ENCODE data around the gene CHRD. TPM values are rescaled to one million over a fixed set of nuclear protein-coding genes. Genes with fewer than 3 reads are reported as not detected.

CHRD gene
- total RNA-seq, 2 experiments from 2014 or later = 0.22 TPM; not detected in 1

DNA sequence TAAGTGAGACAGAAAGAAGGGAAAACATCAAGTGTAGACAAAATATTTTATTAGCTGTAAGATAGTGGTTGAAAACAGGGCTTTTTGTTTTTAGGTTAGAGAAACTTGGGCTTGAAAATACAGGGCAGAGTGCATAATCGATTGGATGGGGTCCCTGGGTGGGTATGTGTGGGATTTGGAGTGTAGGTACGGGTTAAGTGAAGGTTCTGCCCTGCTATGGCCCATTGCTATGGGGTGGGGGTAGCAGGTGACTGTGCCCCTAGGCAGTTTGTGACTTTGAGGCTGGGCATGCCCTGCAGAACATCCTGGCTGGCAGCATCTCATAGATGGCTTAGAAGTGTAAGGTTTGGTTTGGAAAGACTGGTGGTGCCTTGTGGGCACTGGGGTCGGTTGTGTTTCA, 46.2 kb upstream of the CHRD start:
- H3K4me3 ChIP-seq (ENCODE audit: low read length) = no peak overlapping the region
- DNase-seq (no peak), ATAC-seq (ENCODE audit: poor library complexity) (no peak)
- no peaks in the 10 kb centered on the region for H3K27me3 Mint-ChIP-seq
- peaks cover 60% of the 10 kb centered on the region for H3K36me3 ChIP-seq (ENCODE audit: insufficient read depth, low read length)
- peak overlapping the region; percentile 97 for H3K27ac Mint-ChIP-seq
- peaks cover 34% of the 10 kb centered on the region for H3K4me1 ChIP-seq (ENCODE audit: insufficient read depth, low read length)
- H3K27ac ChIP-seq (ENCODE audit: low read depth in 1 of 2, low read length in 2 of 2) = peak overlapping the region; percentile 14 to 88
- TF ChIP-seq, protein P1, sequence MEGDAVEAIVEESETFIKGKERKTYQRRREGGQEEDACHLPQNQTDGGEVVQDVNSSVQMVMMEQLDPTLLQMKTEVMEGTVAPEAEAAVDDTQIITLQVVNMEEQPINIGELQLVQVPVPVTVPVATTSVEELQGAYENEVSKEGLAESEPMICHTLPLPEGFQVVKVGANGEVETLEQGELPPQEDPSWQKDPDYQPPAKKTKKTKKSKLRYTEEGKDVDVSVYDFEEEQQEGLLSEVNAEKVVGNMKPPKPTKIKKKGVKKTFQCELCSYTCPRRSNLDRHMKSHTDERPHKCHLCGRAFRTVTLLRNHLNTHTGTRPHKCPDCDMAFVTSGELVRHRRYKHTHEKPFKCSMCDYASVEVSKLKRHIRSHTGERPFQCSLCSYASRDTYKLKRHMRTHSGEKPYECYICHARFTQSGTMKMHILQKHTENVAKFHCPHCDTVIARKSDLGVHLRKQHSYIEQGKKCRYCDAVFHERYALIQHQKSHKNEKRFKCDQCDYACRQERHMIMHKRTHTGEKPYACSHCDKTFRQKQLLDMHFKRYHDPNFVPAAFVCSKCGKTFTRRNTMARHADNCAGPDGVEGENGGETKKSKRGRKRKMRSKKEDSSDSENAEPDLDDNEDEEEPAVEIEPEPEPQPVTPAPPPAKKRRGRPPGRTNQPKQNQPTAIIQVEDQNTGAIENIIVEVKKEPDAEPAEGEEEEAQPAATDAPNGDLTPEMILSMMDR (IDR thresholded peaks at IDR 0.05) = no peak
- no peaks in the 10 kb centered on the region for H3K27me3 ChIP-seq (ENCODE audit: control insufficient read depth in 1 of 2, insufficient read depth in 2 of 2, low read length in 2 of 2)
- POLR2A ChIA-PET = no interaction called here
- CTCF ChIA-PET = no interaction called here
- intact Hi-C loops (cut with DNase I, micrococcal nuclease) = loop anchor here in 1 of 2 experiments (1.0 kb wide), 1 partner anchor 16 kb away; no protein-coding TSS in a partner anchor
- H3K4me1 Mint-ChIP-seq (ENCODE audit: low read depth) = peaks cover 29% of the 10 kb centered on the region
- peaks cover 66% of the 10 kb centered on the region for H3K36me3 Mint-ChIP-seq (ENCODE audit: low read depth)
- H3K9me3 Mint-ChIP-seq = no peaks in the 10 kb centered on the region
- H3K9me3 ChIP-seq (ENCODE audit: control insufficient read depth in 1 of 2, insufficient read depth in 1 of 2, low read length in 2 of 2) = no peaks in the 10 kb centered on the region
- peak overlapping the region; percentile 83 for H3K4me3 Mint-ChIP-seq

GRCh38 chr3:184334470-184335158, 45.2 kb upstream of the CHRD start:
- POLR2A ChIA-PET = no interaction called here
- TF ChIP-seq, protein P1 (IDR thresholded peaks at IDR 0.05) = no peak
- no peaks in the 10 kb centered on the region for H3K27me3 ChIP-seq (ENCODE audit: control insufficient read depth in 1 of 2, insufficient read depth in 2 of 2, low read length in 2 of 2)
- intact Hi-C loops (cut with DNase I, micrococcal nuclease) = loop anchor here in 1 of 2 experiments (1.0 kb wide), 1 partner anchor 20 kb away; the partner anchor contains the start of gene EIF4G1
- Mint-ChIP-seq H3K9me3 (no peaks in the 10 kb centered on the region), H3K27me3 (no peaks in the 10 kb centered on the region), H3K36me3 (ENCODE audit: low read depth) (peaks cover 57% of the 10 kb centered on the region), H3K4me3 (peak overlapping the region; percentile 83), H3K4me1 (ENCODE audit: low read depth) (peaks cover 34% of the 10 kb centered on the region), H3K27ac (peak overlapping the region; percentile 97)
- no peaks in the 10 kb centered on the region for H3K9me3 ChIP-seq (ENCODE audit: control insufficient read depth in 1 of 2, insufficient read depth in 1 of 2, low read length in 2 of 2)
- H3K27ac ChIP-seq (ENCODE audit: low read depth in 1 of 2, low read length in 2 of 2) = peak overlapping the region; percentile 88 to 95
- CTCF ChIA-PET = no interaction called here
- H3K36me3 ChIP-seq (ENCODE audit: insufficient read depth, low read length) = peaks cover 53% of the 10 kb centered on the region
- peaks cover 38% of the 10 kb centered on the region for H3K4me1 ChIP-seq (ENCODE audit: insufficient read depth, low read length)
- no peak overlapping the region for H3K4me3 ChIP-seq (ENCODE audit: low read length)
- peak in 8 of 14 experiments; percentile 24 to 71 (median 44) for DNase-seq
- ATAC-seq (ENCODE audit: poor library complexity) = peak; percentile 43

DNA sequence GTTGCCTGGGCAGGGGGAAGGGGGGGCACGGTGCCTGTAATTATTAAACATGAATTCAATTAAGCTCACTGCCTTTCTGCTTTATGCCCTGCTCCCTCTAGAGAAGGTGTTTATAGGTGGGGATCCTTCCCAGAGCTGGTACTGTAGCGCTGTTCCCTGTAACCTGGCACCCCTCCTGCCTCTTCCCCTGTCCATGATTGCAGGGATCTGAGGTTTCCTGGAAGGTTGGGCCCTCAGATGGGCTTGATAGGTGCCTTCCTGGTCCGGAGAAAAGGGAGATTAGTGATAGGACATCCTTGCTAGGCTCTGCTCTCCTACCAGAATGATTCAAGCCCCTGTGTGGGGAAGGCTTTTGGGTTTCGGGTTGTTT, 44.6 kb upstream of the CHRD start:
- ChIA-PET POLR2A (no interaction called here), CTCF (no interaction called here)
- Histone ChIP-seq H3K9me3 (ENCODE audit: control insufficient read depth in 1 of 2, insufficient read depth in 1 of 2, low read length in 2 of 2) (no peaks in the 10 kb centered on the region), H3K27ac (ENCODE audit: low read depth in 1 of 2, low read length in 2 of 2) (peak overlapping the region; percentile 88 to 95), H3K27me3 (ENCODE audit: control insufficient read depth in 1 of 2, insufficient read depth in 2 of 2, low read length in 2 of 2) (no peaks in the 10 kb centered on the region), H3K36me3 (ENCODE audit: insufficient read depth, low read length) (peaks cover 48% of the 10 kb centered on the region), H3K4me1 (ENCODE audit: insufficient read depth, low read length) (peaks cover 38% of the 10 kb centered on the region), H3K4me3 (ENCODE audit: low read length) (peak overlapping the region; percentile 64)
- H3K9me3 Mint-ChIP-seq = no peaks in the 10 kb centered on the region
- ATAC-seq (ENCODE audit: poor library complexity) = no peak
- peak overlapping the region; percentile 97 for H3K27ac Mint-ChIP-seq
- intact Hi-C loops (cut with DNase I, micrococcal nuclease) = loop anchor here in 1 of 2 experiments (1.0 kb wide), 1 partner anchor 21 kb away; the partner anchor contains the start of gene EIF4G1
- H3K4me1 Mint-ChIP-seq (ENCODE audit: low read depth) = peaks cover 34% of the 10 kb centered on the region
- TF ChIP-seq, protein P1 (IDR thresholded peaks at IDR 0.05) = no peak
- H3K4me3 Mint-ChIP-seq = peak overlapping the region; percentile 85
- H3K27me3 Mint-ChIP-seq = no peaks in the 10 kb centered on the region
- no peak for DNase-seq
- peaks cover 50% of the 10 kb centered on the region for H3K36me3 Mint-ChIP-seq (ENCODE audit: low read depth)
